ENCODE data around the gene COMMD3. TPM values are rescaled to one million over a fixed set of nuclear protein-coding genes. Genes with fewer than 3 reads are reported as not detected.

Gene COMMD3
- total and polyA plus RNA-seq, 9 of the 15 experiments (the other 6 are each of a cell fraction or from before 2014, with no cell fraction given): 50.7 to 217 (median 80.1) TPM

GRCh38 chr10:22308390-22308789 is 7.8 kb upstream of the COMMD3 start (continued):
- no peak for TF ChIP-seq TFE3 (CRISPR knock-in tag; IDR thresholded peaks at IDR 0.05)

- H3K36me3 ChIP-seq (ENCODE audit: control insufficient read depth, insufficient read depth, low read length): no peaks in the 10 kb centered on the region; the same call in 2 of the 3 replicates
- H3K4me1 ChIP-seq (replicated peaks in 1 of 2; ENCODE audit: control insufficient read depth in 2 of 2, insufficient read depth in 2 of 2, low read length in 2 of 2): peaks cover 0 to 10% of the 10 kb centered on the region in 2 experiments; a peak in 3 of 5 replicates
- no peak for TF ChIP-seq FOXK1 (CRISPR knock-in tag; IDR thresholded peaks at IDR 0.05; ENCODE audit: borderline replicate concordance)
- peak; percentile 31; the same call in 1 of the 2 replicates for TF ChIP-seq ZNF316 (IDR thresholded peaks at IDR 0.05)
- no peak for TF ChIP-seq E2F4 (CRISPR knock-in tag; IDR thresholded peaks at IDR 0.05; ENCODE audit: low read depth)
- no peak for TF ChIP-seq CAMTA2 (CRISPR knock-in tag; conservative IDR thresholded peaks at IDR 0.05)
- intact Hi-C loops (cut with micrococcal nuclease) (no loop called here), in situ Hi-C loops (cut with MboI) (no loop called here)
- peak overlapping the region; percentile 4; the same call in 1 of the 3 replicates for H3K27ac ChIP-seq (ENCODE audit: extremely low read depth, low read depth, low read length)
- ATAC-seq (no peak), FAIRE-seq (no peak), DNase-seq (ENCODE audit: extremely low read depth in 1 of 4, low spot score in 3 of 4) (no peak)
- no peak overlapping the region for H3K4me2 ChIP-seq (ENCODE audit: insufficient read depth, low read length)
- no peak overlapping the region for H3K9ac ChIP-seq (ENCODE audit: insufficient read depth in 1 of 2, low read depth in 2 of 2, low read length in 2 of 2)
- peak overlapping the region; percentile 76 for H2AFZ ChIP-seq (ENCODE audit: low read depth, low read length)
- H3K79me2 ChIP-seq (ENCODE audit: control insufficient read depth, insufficient read depth, low read length): no peaks in the 10 kb centered on the region
- ChIA-PET CTCF (ENCODE audit: low intra/inter-chr PET ratio) (no interaction called here), POLR2A (interaction anchor here (0.9 kb wide), 1 partner anchor 13 kb away, joined by 5 read pairs; no protein-coding TSS in a partner anchor)
- H3K9me3 ChIP-seq (replicated peaks; ENCODE audit: control insufficient read depth, insufficient read depth, low read depth, low read length): no peaks in the 10 kb centered on the region
- no TSS peak for BruUV-seq (replicated peaks)
- 88% methylated on average over 4 of the region's 4 CpGs for WGBS (ENCODE audit: insufficient coverage, low coverage, missing lambda C conversion rate)
- H3K9me1 ChIP-seq (ENCODE audit: control insufficient read depth, insufficient read depth, low read length): no peaks in the 10 kb centered on the region
- no peaks in the 10 kb centered on the region for H4K20me1 ChIP-seq (replicated peaks; ENCODE audit: control insufficient read depth, insufficient read depth, low read length)
- no peak overlapping the region for H3K4me3 ChIP-seq
- H3K27me3 ChIP-seq (ENCODE audit: control insufficient read depth in 2 of 2, insufficient read depth in 2 of 2, low read length in 2 of 2): no peaks in the 10 kb centered on the region
Observed at GRCh38 chr10:22309180-22310000, 6.8 kb upstream of the COMMD3 start.

Measured in K562 (cell line).